ENCODE results near the gene NFIB. TPM values are rescaled to one million over a fixed set of nuclear protein-coding genes. Genes with fewer than 3 reads are reported as not detected.

The NFIB gene
- total and polyA plus RNA-seq, 2 of the 8 experiments (the other 6 are each of a cell fraction or from before 2014, with no cell fraction given): 2.6 to 13.1 TPM

- DNase-seq (ENCODE audit: low read depth in 1 of 2, low spot score in 2 of 2) (no peak), FAIRE-seq (peak; percentile 62)
- Histone ChIP-seq H3K4me3 (ENCODE audit: extremely low read depth in 1 of 4, insufficient read depth in 2 of 4, low read depth in 3 of 4, low read length in 4 of 4) (no peak overlapping the region), H3K27ac (ENCODE audit: low read depth, low read length) (no peak overlapping the region), H3K79me2 (ENCODE audit: control insufficient read depth in 1 of 2, insufficient read depth in 2 of 2, low read length in 2 of 2) (0 out of 4 replicates have a peak, but pooled peaks cover 0 to 6% of the 10 kb centered on the region in 2 experiments), H3K36me3 (ENCODE audit: control insufficient read depth in 2 of 4, insufficient read depth in 4 of 4, low read length in 3 of 4) (no peaks in the 10 kb centered on the region), H4K20me1 (replicated peaks in 1 of 2; ENCODE audit: control insufficient read depth in 1 of 2, insufficient read depth in 2 of 2, low read length in 2 of 2) (no peaks in the 10 kb centered on the region), H2BK120ac (replicated peaks; ENCODE audit: low read depth, low read length) (no peak overlapping the region), H2BK5ac (ENCODE audit: low read depth, low read length) (no peak overlapping the region), H2AK5ac (ENCODE audit: low read depth, low read length) (no peak overlapping the region), H4K8ac (ENCODE audit: extremely low read depth, insufficient read depth, low read length) (no peak overlapping the region), H3K9ac (replicated peaks in 1 of 4; ENCODE audit: extremely low read depth in 1 of 4, low read depth in 3 of 4, low read length in 3 of 4) (no peak overlapping the region), H2BK20ac (ENCODE audit: low read length) (no peak overlapping the region), H2BK15ac (ENCODE audit: low read length) (no peak overlapping the region), H3K4me1 (replicated peaks in 1 of 4; ENCODE audit: control insufficient read depth in 3 of 4, insufficient read depth in 4 of 4, low read length in 3 of 4) (peaks cover 0 to 2% (median 0%) of the 10 kb centered on the region in 4 experiments; a peak in 2 of 7 replicates), H3K4me2 (ENCODE audit: insufficient read depth in 1 of 2, low read depth in 2 of 2, low read length in 2 of 2) (no peak overlapping the region), H2BK12ac (ENCODE audit: low read depth, low read length) (no peak overlapping the region), H3K23me2 (ENCODE audit: low read depth, low read length) (no peaks in the 10 kb centered on the region), H3K4ac (replicated peaks; ENCODE audit: insufficient read length, low read depth, low read length) (no peak overlapping the region), H4K91ac (replicated peaks; ENCODE audit: insufficient read length, low read length) (no peak overlapping the region), H3K9me3 (ENCODE audit: insufficient read depth in 2 of 2, low read depth in 1 of 2, low read length in 1 of 2) (no peaks in the 10 kb centered on the region; a peak in 1 of 4 replicates), H3K18ac (ENCODE audit: extremely low read depth, low read length) (no peak overlapping the region), H2AFZ (ENCODE audit: low read length) (no peak overlapping the region), H3K56ac (replicated peaks; ENCODE audit: insufficient read length, low read depth, low read length) (no peak overlapping the region), H3K79me1 (ENCODE audit: low read depth, low read length) (no peaks in the 10 kb centered on the region; the same call in 1 of the 2 replicates), H4K5ac (ENCODE audit: insufficient read length, low read depth, low read length) (no peak overlapping the region), H3K14ac (ENCODE audit: insufficient read length) (no peak overlapping the region), H3K27me3 (replicated peaks in 1 of 4; ENCODE audit: control insufficient read depth in 3 of 4, extremely low read depth in 1 of 4, insufficient read depth in 3 of 4, low read length in 3 of 4) (no peaks in the 10 kb centered on the region), H3K23ac (ENCODE audit: insufficient read length) (no peak overlapping the region)
- WGBS, 2 experiments (ENCODE audit: extremely low coverage in 1 of 2, insufficient coverage in 1 of 2, insufficient read length in 1 of 2, insufficient replicate concordance in 2 of 2, low coverage in 1 of 2, low lambda C conversion rate in 2 of 2, missing lambda C conversion rate in 1 of 2): 78% methylated on average over 1 of the region's 1 CpG; no CpG with 5 or more reads in 1 of the 2 experiments
- POLR2A ChIA-PET (ENCODE audit: partially characterized antibody): interaction anchor here (0.7 kb wide), 1 partner anchor 86 kb away, joined by 3 read pairs; no protein-coding TSS in a partner anchor
- CTCF ChIA-PET (ENCODE audit: partially characterized antibody): interaction anchor here (0.7 kb wide), 1 partner anchor 17 kb away, joined by 3 read pairs; no protein-coding TSS in a partner anchor
- TF ChIP-seq RFX5 (IDR thresholded peaks at IDR 0.05; ENCODE audit: borderline replicate concordance, low read depth, low read length) (no peak), HDAC2 (IDR thresholded peaks at IDR 0.05; ENCODE audit: borderline replicate concordance in 1 of 2, low read depth in 2 of 2, low read length in 2 of 2) (no peak), SAP30 (IDR thresholded peaks at IDR 0.05; ENCODE audit: insufficient read depth, insufficient replicate concordance, low read length) (no peak), SRF (IDR thresholded peaks at IDR 0.05; ENCODE audit: low read depth, low read length) (no peak), EP300 (IDR thresholded peaks at IDR 0.05; ENCODE audit: borderline replicate concordance in 1 of 2, low read depth in 2 of 2, low read length in 2 of 2) (no peak), SIX5 (IDR thresholded peaks at IDR 0.05; ENCODE audit: low read depth, low read length) (no peak), KDM5A (IDR thresholded peaks at IDR 0.05; ENCODE audit: low read length) (no peak), SP1 (IDR thresholded peaks at IDR 0.05; ENCODE audit: low read depth, low read length) (no peak), ZNF274 (IDR thresholded peaks at IDR 0.05; ENCODE audit: borderline replicate concordance, extremely low read depth, low read length) (no peak)
These were observed 30.7 kb downstream of the NFIB start for GRCh38 chr9:14283276-14283675.
